GM23338 (cell line): ENCODE measurements around the gene TAF3. TPM values are rescaled to one million over a fixed set of nuclear protein-coding genes. Genes with fewer than 3 reads are reported as not detected.
A peak's percentile ranks its signal among the peaks of the same experiment; 100 is the strongest.

Experiments used
- ATAC-seq: fragments of 200-7000 bp; cut with Tn5 transposase; 3 replicates; pipeline ENCODE4 v1.9.1; 2020
- DNase-seq: peaks from one replicate; pipeline ENCODE4 v3.0.0-alpha.2; 2015; ENCODE audit warnings: low spot score
- H2AFZ ChIP-seq: fragments of 200-600 bp; sonication (generic); 2 replicates; pipeline ENCODE4 v1.8.0; 2016; ENCODE audit warnings: antibody characterized with exemption, mild to moderate bottlenecking, moderate library complexity
- H3F3A ChIP-seq: fragments of 200-600 bp; sonication (generic); replicated peaks from 2 replicates; pipeline ENCODE4 v1.8.0; 2017; ENCODE audit warnings: antibody characterized with exemption, mixed run types, low read depth
- H3K27ac ChIP-seq: fragments of 200-600 bp; sonication (generic); 2 replicates; pipeline ENCODE4 v1.6.1; 2016; ENCODE audit warnings: low read depth
- H3K27me3 ChIP-seq: fragments of 200-600 bp; sonication (generic); 2 replicates; pipeline ENCODE4 v1.8.0; 2016; ENCODE audit warnings: mild to moderate bottlenecking, mixed run types, moderate library complexity; ENCODE audit not compliant: insufficient read depth
- H3K36me3 ChIP-seq: fragments of 200-600 bp; sonication (generic); 2 replicates; pipeline ENCODE4 v1.8.0; 2016; ENCODE audit warnings: mild to moderate bottlenecking; ENCODE audit not compliant: insufficient read depth
- H3K4me1 ChIP-seq: fragments of 200-600 bp; sonication (generic); 2 replicates; pipeline ENCODE4 v1.8.0; 2016; ENCODE audit warnings: mild to moderate bottlenecking, moderate library complexity; ENCODE audit not compliant: insufficient read depth
- H3K4me2 ChIP-seq: fragments of 200-600 bp; sonication (generic); 2 replicates; pipeline ENCODE4 v1.7.1; 2017; ENCODE audit warnings: mixed run types
- H3K4me3 ChIP-seq: fragments of 200-600 bp; sonication (generic); 2 replicates; pipeline ENCODE4 v1.6.1; 2016; ENCODE audit warnings: mixed run types
- H3K79me2 ChIP-seq: fragments of 200-600 bp; sonication (generic); replicated peaks from 2 replicates; pipeline ENCODE4 v1.8.0; 2017; ENCODE audit warnings: mild to moderate bottlenecking; ENCODE audit not compliant: insufficient read depth
- H3K9me2 ChIP-seq: fragments of 200-600 bp; sonication (generic); 2 replicates; pipeline ENCODE4 v1.8.0; 2017; ENCODE audit not compliant: insufficient read depth
- H4K20me1 ChIP-seq: fragments of 200-600 bp; sonication (generic); replicated peaks from 2 replicates; pipeline ENCODE4 v1.8.0; 2017; ENCODE audit warnings: mild to moderate bottlenecking; ENCODE audit not compliant: insufficient read depth
- H3K27ac Mint-ChIP-seq: 2 replicates; pipeline ENCODE4 v1.8.0; 2020; ENCODE audit warnings: inconsistent platforms, mild to moderate bottlenecking, moderate library complexity, mixed read lengths
- H3K27me3 Mint-ChIP-seq: 3 replicates; pipeline ENCODE4 v1.8.0; 2022; ENCODE audit warnings: low read depth, mild to moderate bottlenecking, moderate library complexity, mixed read lengths, inconsistent platforms; ENCODE audit not compliant: insufficient read depth, poor library complexity
- H3K36me3 Mint-ChIP-seq: 3 replicates; pipeline ENCODE4 v1.8.0; 2021; ENCODE audit warnings: low read depth, mild to moderate bottlenecking, inconsistent platforms, moderate library complexity, mixed read lengths
- H3K4me1 Mint-ChIP-seq: 3 replicates; pipeline ENCODE4 v1.8.0; 2020; ENCODE audit warnings: mild to moderate bottlenecking, inconsistent platforms, mixed read lengths
- H3K4me3 Mint-ChIP-seq: 3 replicates; pipeline ENCODE4 v1.8.0; 2021; ENCODE audit warnings: moderate library complexity, mild to moderate bottlenecking, inconsistent platforms, mixed read lengths
- H3K9me3 Mint-ChIP-seq: 3 replicates; pipeline ENCODE4 v1.8.0; 2020; ENCODE audit warnings: moderate library complexity, mild to moderate bottlenecking, inconsistent platforms, mixed read lengths
- CREB1 ChIP-seq: fragments of 250-450 bp; sonication (Bioruptor Pico); IDR thresholded peaks from 2 replicates; pipeline ENCODE4 v1.5.0; 2020; ENCODE audit warnings: low read depth, mild to moderate bottlenecking, moderate library complexity
- EZH2 ChIP-seq: fragments of 200-600 bp; sonication (generic); IDR thresholded peaks from one replicate; pipeline ENCODE4 v1.8.0; 2017; ENCODE audit warnings: antibody characterized with exemption, mild to moderate bottlenecking, low read depth; ENCODE audit not compliant: unreplicated experiment
- EZH2phosphoT487 ChIP-seq: fragments of 200-600 bp; sonication (generic); IDR thresholded peaks from one replicate; pipeline ENCODE4 v1.8.1; 2018; ENCODE audit warnings: antibody characterized with exemption; ENCODE audit not compliant: unreplicated experiment
- POLR2AphosphoS5 ChIP-seq: IDR thresholded peaks from 2 replicates; pipeline ENCODE4 v1.6.1; 2016; ENCODE audit warnings: antibody characterized with exemption, low read depth
- STAT1 ChIP-seq: IDR thresholded peaks from one replicate; pipeline ENCODE4 v1.6.1; 2016; ENCODE audit warnings: antibody characterized with exemption; ENCODE audit not compliant: unreplicated experiment
- polyA plus RNA-seq: library from polyadenylated mRNA; unstranded; fragments of >200 nt; fragmentation: Nextera tagmentation; extraction: Ambion mirVana; gene quantifications from 2 replicates; pipeline ENCODE4 v1.2.1, GENCODE V29; 2016
- total RNA-seq: library from RNA; depleted of rRNA; stranded (reverse); fragments of >200 nt; shearing (Covaris generic); gene quantifications from 2 replicates; pipeline ENCODE4 v1.2.3, GENCODE V29; 2014
- TF ChIP-seq, protein P1 (sequence below), 2 experiments: fragments of 200-600 bp in 1 of 2; sonication (generic) in 1 of 2; conservative IDR thresholded peaks; 2 replicates each; pipeline versions ENCODE4 v1.5.1 to v1.6.1; 2016 to 2017; ENCODE audit warnings: antibody characterized with exemption in 2 of 2, low read depth in 2 of 2, mild to moderate bottlenecking in 2 of 2, moderate library complexity in 1 of 2
- TF ChIP-seq, protein P2 (sequence below): IDR thresholded peaks from 2 replicates; pipeline ENCODE4 v1.6.1; 2016; ENCODE audit warnings: antibody characterized with exemption

TAF3 gene
- total and polyA plus RNA-seq, 2 experiments from 2014 or later = 6.4 to 15.2 TPM

GRCh38 chr10:8036506-8037198 lies 218.3 kb downstream of the TAF3 start:
- H3K4me3 ChIP-seq = peak overlapping the region; percentile 60; the same call in 1 of the 2 replicates
- H3K4me2 ChIP-seq = peak overlapping the region; percentile 69
- H3F3A ChIP-seq = peaks cover 12% of the 10 kb centered on the region
- peaks cover 98% of the 10 kb centered on the region for H3K27me3 Mint-ChIP-seq
- peaks cover 100% of the 10 kb centered on the region for H3K27me3 ChIP-seq
- peaks cover 39% of the 10 kb centered on the region for H3K4me1 Mint-ChIP-seq
- peaks cover 24% of the 10 kb centered on the region for H4K20me1 ChIP-seq
- H3K79me2 ChIP-seq = no peaks in the 10 kb centered on the region
- no peaks in the 10 kb centered on the region for H3K9me2 ChIP-seq
- no peak overlapping the region for H3K27ac ChIP-seq
- TF ChIP-seq, protein P1, sequence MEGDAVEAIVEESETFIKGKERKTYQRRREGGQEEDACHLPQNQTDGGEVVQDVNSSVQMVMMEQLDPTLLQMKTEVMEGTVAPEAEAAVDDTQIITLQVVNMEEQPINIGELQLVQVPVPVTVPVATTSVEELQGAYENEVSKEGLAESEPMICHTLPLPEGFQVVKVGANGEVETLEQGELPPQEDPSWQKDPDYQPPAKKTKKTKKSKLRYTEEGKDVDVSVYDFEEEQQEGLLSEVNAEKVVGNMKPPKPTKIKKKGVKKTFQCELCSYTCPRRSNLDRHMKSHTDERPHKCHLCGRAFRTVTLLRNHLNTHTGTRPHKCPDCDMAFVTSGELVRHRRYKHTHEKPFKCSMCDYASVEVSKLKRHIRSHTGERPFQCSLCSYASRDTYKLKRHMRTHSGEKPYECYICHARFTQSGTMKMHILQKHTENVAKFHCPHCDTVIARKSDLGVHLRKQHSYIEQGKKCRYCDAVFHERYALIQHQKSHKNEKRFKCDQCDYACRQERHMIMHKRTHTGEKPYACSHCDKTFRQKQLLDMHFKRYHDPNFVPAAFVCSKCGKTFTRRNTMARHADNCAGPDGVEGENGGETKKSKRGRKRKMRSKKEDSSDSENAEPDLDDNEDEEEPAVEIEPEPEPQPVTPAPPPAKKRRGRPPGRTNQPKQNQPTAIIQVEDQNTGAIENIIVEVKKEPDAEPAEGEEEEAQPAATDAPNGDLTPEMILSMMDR (conservative IDR thresholded peaks at IDR 0.05; ENCODE audit: low read depth in 2 of 2) = no peak
- TF ChIP-seq EZH2 = peak; percentile 65
- peak; percentile 47 for TF ChIP-seq EZH2phosphoT487
- no peaks in the 10 kb centered on the region for H3K36me3 ChIP-seq
- no peaks in the 10 kb centered on the region for H3K36me3 Mint-ChIP-seq
- ATAC-seq = no peak
- H3K4me3 Mint-ChIP-seq = peak overlapping the region; percentile 41; the same call in 1 of the 3 replicates
- H2AFZ ChIP-seq = no peak overlapping the region
- DNase-seq = peak; percentile 11
- H3K9me3 Mint-ChIP-seq = no peaks in the 10 kb centered on the region; the same call in 2 of the 3 replicates
- H3K4me1 ChIP-seq = peaks cover 55% of the 10 kb centered on the region
- no peak overlapping the region for H3K27ac Mint-ChIP-seq

DNA sequence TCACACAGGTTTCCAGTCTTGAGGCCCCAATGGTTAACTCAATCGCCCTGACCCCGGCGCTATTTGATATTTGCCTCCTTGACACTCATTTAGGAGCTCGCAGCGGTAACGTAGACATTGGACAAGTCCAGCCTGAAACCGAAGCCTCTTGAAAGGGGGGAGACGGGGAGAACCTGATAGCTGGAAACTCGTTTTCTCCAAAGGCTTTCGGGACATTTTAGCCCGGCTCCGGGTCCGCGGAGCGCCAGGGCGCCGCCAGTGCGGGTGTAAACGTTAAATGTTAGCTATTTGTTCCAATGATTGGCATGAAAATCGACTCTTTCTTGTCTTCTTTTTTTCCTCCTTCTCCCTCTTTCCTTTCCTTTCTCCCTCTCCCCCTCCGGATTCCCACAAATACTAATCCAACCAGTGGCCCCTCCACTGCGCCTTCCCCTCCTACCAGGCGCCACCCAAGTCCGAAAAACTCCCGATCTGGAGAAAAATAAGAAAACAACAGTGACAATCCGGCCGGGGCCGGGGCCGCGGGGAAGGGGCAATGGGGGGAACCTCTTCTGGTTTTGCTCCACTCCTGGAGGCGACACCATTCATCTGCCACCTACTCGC lies 219.0 kb downstream of the TAF3 start:
- DNase-seq = peak; percentile 30

More for the DNA sequence above, 219.0 kb downstream of the TAF3 start:
- H3K4me1 Mint-ChIP-seq = peaks cover 46% of the 10 kb centered on the region
- Histone ChIP-seq H3K27me3 (peaks cover 100% of the 10 kb centered on the region), H3K36me3 (no peaks in the 10 kb centered on the region), H3K27ac (no peak overlapping the region), H3K9me2 (no peaks in the 10 kb centered on the region), H3F3A (peaks cover 18% of the 10 kb centered on the region), H4K20me1 (peaks cover 26% of the 10 kb centered on the region), H3K4me1 (peaks cover 61% of the 10 kb centered on the region), H3K4me2 (peak overlapping the region; percentile 69), H3K4me3 (peak overlapping the region; percentile 60; the same call in 1 of the 2 replicates), H2AFZ (no peak overlapping the region), H3K79me2 (no peaks in the 10 kb centered on the region)
- ATAC-seq = no peak
- H3K4me3 Mint-ChIP-seq = peak overlapping the region; percentile 41; the same call in 1 of the 3 replicates
- H3K27ac Mint-ChIP-seq = no peak overlapping the region
- H3K9me3 Mint-ChIP-seq = no peaks in the 10 kb centered on the region; the same call in 2 of the 3 replicates
- H3K36me3 Mint-ChIP-seq = no peaks in the 10 kb centered on the region
- TF ChIP-seq POLR2AphosphoS5 (no peak), EZH2 (peak; percentile 99), EZH2phosphoT487 (peak; percentile 77), STAT1 (no peak), CREB1 (CRISPR knock-in tag) (no peak)
- TF ChIP-seq, protein P2, sequence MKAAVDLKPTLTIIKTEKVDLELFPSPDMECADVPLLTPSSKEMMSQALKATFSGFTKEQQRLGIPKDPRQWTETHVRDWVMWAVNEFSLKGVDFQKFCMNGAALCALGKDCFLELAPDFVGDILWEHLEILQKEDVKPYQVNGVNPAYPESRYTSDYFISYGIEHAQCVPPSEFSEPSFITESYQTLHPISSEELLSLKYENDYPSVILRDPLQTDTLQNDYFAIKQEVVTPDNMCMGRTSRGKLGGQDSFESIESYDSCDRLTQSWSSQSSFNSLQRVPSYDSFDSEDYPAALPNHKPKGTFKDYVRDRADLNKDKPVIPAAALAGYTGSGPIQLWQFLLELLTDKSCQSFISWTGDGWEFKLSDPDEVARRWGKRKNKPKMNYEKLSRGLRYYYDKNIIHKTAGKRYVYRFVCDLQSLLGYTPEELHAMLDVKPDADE = no peak
- TF ChIP-seq, protein P1 (conservative IDR thresholded peaks at IDR 0.05; ENCODE audit: low read depth in 2 of 2) = no peak
- peaks cover 99% of the 10 kb centered on the region for H3K27me3 Mint-ChIP-seq
